CD4-positive, alpha-beta T cell treated with Interleukin-21 for 1 hour (primary cell): ENCODE results near the gene RUNX1.
"Not testable (repeated sequence)": the region's sequence is repeated elsewhere in the genome, so short reads cannot be mapped to it uniquely, and the experiment has no call there.

ENCODE experiments used
- DNase-seq: peaks from one replicate; pipeline ENCODE4 v3.0.0-alpha.2; 2020

RUNX1 gene

DNA sequence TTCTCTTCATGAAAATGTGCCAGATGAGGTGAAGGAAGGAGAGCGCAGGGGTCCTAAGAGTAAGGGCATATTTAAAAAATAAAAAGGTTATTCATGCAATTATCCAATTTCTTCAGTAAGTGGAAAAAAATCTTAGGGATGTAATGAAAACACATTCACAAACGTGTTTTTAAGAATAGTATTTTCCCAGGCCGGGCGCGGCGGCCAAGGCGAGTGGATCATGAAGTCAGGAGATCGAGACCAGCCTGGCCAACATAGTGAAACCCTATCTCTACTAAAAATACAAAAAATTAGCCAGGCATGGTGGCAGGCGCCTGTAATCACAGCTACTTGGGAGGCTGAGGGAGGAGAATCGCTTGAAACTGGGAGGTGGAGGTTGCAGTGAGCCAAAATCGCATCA lies 82.2 kb downstream of the RUNX1 start:
- not testable (repeated sequence) for DNase-seq

DNA sequence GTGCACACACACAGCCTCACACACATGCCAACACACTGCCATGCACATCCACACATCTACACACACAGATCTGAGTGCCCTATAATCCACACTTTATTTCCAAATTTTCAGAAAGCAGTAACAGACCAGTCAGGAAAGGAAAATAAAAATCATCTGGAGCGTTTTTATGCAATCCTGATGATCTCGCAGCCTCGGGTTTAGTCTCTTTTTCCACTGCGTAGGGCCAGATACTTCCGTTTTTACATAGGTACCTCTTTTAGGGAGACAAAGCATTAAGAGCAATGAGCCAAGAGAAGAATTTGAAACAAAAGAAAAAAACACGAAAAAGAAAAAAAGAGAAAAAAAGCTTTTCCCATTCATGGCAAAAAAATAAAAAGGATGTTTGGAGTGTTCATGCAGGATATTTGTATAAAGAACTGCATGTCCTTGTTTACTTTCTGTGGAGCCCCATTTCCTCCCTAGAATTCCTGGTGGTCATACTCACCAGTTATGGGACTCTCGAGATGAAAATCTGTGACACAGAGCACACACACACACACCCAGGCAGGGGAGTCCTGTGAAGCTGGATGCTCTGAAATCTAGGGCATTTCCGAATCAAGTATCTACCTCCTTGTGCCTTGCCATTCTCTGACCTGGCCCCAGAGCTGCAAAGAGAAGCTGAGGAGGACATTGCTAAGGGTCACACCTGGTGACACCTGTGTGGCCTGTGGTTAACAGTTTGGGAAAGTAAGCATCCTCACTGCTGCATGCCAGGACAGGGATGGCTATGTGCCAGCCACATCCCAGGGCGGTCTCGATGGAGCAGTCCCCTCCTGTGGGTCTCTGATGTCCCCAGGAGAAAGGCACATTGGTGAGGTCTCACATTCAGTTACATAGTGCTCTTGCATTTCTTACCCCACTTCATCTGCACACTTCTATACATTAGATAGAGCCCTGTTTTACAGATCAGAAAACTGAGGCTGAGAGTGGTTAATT lies 83.6 kb downstream of the RUNX1 start:
- no peak for DNase-seq

DNA sequence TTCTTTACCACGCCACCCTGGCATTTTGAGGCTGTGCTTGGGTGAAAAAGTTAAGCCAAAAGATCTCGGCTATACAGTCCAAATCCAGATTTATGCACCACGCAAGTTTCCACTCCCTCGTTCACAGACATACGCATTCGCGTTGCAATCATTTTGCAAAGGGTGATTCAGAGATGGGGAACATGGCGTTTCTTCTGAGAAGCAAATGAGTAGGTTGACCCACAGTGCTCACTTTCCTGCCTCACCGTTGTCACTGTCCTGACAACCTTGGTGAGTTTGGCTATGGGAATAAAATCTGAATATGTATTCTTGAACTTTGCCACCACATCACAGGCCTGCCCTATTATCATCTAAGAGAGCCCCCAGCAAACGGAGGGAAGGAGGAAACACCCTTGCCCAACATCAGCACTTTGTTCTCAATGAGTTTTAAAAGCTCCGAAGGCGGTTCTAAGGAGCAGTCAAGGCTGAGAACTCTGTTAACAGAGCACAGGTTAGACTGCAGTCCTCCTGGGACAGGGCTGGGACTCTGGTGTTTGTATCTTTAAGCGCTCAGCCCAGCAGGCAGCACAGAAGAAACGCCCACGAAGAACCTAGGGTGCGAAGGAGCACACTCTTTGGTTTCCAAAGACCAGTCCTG lies 86.4 kb downstream of the RUNX1 start:
- no peak for DNase-seq

DNA sequence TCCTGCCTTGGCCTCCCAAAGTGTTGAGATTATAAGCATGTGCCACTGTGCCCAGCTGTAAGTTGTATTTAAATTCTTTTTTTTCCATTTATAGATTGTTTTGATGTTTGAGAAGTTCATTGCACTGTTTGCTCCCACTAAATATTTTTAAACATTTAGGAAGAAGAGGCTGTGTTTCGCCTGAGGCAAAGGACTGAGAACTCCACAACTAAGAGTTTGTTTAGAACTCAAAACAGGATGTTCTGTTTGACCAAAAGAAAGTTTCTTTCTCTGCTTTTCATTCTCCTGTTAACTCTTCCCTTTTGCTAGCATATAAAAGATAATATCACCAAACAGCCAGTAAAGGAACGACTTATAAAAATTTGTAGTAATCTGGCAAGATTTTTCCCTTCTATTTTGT lies 87.0 kb downstream of the RUNX1 start:
- DNase-seq: no peak

DNA sequence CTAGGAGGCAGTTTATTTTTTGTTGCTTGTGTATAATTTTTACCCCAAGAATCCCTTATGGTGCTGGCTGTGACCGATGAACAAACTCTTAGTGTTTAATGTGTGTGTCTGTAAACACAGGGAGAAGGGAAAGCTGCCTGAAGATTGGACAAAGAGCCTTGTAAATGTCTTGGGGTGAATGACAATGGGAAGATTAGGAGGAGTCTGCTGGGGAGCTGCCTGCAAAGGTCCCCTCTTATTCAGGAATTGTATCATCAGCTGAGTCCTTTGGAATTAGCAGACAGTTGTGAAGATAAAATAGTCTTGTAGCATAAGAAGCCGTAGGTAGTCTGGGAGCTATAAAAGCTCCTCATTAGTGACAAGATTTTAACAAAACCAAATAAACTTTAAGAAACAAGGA lies 88.4 kb downstream of the RUNX1 start:
- DNase-seq: no peak

DNA sequence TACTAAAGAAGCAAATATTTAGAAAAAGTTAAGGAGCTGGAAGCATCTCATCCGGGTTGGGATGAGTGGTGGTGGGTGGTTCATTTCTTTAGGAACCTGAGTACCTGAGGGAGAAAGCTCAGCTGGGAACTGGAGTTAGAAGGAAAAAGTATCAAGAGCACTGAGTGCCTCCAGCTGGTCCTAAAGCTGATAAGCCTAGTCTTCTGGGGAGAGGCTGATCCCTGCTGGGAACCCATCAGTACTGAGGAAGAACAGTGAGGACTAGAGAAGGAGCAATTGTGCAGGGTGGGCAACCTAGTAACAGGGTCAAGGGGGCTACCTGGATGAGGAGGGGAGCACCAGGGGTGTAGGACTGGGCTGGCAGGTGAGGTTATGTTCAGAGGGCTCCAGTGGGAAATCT lies 89.5 kb downstream of the RUNX1 start:
- no peak for DNase-seq

DNA sequence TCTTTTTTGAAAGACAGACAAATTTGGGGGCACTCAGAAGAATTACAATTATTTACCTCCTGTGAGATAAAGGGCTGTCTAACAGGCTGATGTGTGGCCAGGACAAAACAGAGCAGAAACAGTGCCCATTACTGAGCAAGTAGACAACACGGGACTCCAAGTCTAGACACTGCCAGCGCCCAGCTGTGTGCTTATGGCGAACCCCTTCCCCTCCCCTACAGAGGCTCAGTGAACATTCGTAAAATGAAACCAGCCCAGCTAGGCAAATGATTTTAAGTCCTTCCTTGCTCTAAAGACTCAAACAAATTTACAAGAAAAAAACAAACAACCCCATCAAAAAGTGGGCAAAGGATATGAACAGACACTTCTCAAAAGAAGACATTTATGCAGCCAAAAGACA lies 91.1 kb downstream of the RUNX1 start:
- no peak for DNase-seq

DNA sequence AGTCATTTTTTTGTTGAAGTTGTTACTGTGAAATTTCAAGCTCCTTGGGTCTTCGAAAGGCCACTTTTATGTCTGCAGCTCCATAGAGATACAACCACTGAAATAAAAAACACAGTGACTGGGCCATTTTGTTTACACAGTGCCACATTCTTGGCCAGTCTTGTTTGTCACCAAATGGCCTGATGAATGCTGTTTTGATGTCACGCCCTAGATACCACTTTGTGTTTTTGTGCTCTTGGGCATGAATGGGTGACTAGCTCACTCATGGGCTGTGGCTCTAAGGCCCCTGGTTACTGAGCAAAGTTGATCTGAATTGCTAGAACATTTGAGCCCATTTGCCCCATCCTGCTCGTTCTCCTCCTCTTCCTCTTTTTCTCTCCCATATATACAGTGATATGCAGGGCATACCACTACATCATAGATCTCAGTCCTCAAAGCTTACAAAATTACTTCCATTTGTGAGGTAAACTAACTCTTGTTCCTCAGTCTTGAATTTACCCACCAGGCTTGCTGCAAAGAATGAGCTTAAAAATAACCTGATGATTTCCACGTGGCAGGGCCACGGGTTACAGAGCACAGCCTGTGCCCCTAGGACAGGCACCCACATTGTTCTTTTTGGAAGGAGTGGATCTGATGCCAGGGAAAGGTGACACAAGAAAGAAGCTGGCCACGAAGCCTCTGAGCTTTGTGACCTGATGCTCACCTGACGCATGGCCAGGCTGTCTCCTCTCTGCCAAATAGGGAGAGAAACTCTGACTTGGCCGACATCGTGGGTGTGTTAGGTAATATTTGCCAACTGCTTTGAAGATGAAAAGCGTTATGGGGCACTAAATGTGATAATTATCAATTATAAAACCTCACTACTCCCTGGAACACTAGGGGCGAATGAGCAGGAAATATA lies 92.4 kb downstream of the RUNX1 start:
- DNase-seq: no peak

DNA sequence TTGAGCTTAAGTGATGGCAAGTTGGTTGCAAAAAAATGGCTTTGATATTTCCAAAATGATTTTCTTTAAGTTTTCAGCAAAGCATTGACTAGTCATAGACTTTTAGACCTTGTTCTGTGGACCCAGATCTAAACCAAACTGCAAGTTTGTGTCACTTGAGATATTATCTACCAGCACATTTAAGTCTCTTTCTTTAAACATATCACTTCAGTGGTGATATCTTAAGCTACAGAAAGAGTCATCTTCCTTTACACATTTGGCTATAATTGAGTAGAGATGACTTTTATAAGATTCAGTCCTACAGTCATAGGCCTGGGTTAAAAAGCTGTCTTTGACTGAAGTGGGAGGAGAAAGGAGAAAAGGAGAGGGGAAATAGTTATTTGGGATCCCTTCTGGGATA lies 95.2 kb downstream of the RUNX1 start:
- DNase-seq: no peak

DNA sequence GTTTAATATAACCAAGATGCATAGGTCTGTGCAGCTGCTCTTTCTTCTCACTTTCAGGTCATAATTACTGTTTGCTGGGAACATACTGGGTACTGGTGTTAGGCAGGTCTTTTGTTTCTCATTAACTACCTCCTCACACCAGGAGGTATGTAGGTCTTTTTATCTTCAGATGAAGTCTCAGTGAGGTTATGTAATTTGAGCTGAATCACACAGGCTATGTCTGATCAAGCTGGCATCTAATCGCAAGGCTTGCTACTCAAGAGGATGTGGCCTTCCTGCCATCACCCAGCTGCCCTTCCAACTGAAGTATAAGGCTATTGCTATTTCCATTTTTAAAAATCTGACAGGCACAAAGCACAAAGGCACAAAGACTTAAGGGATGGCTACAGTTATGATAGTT lies 96.4 kb downstream of the RUNX1 start:
- DNase-seq: no peak

DNA sequence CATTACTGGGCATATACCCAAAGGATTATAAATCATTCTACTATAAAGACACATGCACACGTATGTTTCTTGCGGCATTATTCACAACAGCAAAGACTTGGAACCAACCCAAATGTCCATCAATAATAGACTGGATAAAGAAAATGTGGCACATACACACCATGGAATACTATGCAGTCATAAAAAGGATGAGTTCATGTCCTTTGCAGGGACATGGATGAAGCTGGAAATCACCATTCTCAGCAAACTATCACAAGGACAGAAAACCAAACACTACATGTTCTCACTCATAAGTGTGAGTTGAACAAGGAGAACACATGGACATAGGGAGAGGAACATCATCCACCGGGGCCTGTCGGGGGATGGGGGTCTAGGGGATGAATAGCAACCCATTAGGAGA lies 97.2 kb downstream of the RUNX1 start:
- DNase-seq: not testable (repeated sequence)

DNA sequence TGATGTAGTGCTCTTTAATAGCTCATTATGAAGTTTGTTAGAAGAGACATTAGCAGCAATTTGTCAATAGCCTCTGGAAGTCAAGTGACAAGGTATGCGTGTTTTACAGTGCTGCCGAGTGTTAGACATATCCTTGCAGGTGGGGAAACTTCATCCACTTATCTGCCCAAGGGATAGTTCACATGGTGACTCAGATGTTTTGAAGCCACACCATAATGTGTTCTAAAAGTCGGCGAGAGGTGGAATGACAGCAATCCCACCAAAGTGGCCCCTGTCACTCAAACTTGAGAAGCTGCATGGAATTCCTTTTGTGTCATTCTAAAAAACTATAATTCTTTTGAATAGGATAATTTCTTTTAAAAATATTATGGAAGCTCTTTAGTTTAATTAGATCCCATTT lies 98.1 kb downstream of the RUNX1 start:
- no peak for DNase-seq

DNA sequence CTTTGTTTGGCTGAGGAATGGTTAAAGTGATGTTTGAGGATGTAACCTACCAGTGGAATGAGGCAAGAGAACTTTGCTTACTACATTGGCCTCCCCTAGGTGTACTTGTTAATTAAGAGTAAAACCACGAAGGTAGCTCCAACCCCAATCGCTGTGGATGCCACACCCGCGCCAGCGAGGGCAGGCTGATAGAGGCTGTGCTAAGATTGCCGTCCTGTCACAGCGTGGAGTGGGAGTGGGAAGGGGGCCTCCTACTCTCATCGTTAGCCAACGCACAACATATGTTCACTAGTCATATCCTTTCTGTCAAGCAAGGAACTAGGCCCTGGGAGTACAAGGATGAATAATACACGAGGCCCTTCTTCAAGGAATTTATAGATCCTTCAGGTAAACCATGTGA lies 99.6 kb downstream of the RUNX1 start:
- no peak for DNase-seq

DNA sequence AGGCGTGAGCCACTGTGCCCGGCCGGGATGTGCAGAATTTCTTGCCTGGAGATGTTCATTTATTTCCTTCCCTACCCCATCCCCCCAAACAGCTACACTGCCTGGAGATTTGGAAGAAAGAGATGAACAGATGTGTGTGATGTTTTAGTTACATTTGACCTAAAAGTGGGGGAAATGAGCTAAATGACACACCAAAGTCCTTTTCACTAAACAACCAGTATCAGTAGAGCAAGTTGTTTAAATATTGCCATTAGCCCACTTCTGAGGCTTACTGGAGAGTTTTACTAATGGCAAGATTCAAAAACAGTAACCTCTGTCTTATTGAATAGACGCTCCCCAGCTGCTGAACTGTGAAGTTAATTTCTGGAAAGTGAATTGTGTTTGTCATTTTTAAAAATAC lies 100.1 kb downstream of the RUNX1 start:
- DNase-seq: no peak

DNA sequence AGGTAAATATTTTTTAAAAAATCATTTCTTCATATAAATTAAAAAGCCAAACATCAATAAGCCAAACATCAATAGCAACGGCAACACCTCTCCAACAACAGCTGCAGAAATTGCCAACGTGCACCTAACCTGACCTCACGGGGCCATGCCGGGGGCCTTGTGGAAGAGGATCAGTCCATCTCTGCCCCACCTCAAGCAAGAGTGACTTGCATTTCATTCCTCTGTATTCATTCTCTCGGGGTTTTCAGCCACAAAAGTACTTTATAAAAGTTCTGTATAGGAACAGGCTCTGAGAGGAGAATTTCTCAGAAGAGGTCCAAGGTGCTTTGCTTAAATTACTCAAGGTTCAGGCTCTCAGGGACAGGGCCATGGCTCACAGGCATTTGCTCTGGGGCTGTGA lies 100.9 kb downstream of the RUNX1 start:
- no peak for DNase-seq

DNA sequence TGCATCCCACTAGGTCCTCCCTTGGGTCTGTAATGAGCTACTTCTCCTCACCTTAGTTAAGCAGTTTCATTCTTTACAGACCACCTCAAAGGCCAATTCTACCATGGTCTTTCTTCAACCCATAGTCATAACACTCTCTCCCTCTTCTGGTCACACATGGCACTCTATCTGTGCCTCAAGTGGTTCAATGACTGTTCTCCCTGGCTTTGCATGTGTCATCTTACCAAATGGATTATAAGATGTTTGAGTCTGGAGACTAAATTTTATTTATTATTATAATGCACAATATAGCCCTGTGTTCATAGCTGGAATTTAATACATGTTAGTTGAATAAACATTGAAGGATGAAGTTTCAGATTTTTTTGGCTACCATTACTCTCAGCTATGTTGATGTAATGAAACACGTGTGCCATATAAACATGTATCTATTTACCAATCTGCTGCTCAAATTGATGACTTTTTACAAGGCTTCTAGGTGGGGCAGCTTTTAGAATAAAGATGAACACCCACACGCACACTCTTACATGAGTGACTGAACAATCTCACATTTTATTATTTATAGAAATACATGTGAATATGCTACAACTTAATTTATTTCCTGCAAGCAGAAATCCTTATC lies 102.1 kb downstream of the RUNX1 start:
- DNase-seq: no peak

DNA sequence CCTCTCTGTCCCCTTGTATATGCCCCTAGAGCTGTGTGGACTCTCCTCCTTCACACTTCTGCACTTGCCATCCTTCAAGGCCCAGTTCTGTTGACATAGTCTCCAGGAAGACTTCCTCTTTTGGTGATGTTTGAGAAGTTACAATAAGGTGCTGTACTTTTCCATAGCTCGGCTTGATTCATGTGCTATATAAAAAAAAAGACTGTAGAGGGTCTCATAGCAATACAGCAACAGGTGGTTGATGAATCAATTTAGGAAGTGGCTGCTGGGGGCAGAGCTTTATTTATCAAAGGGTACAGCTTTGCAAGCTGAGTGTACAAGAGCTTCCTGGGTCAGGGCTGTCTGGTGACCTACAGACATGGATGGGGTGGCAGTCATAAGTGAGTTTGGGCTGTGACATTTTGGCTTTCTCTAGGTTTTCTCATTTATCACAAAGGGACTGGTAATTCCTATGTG lies 102.7 kb downstream of the RUNX1 start:
- no peak for DNase-seq

DNA sequence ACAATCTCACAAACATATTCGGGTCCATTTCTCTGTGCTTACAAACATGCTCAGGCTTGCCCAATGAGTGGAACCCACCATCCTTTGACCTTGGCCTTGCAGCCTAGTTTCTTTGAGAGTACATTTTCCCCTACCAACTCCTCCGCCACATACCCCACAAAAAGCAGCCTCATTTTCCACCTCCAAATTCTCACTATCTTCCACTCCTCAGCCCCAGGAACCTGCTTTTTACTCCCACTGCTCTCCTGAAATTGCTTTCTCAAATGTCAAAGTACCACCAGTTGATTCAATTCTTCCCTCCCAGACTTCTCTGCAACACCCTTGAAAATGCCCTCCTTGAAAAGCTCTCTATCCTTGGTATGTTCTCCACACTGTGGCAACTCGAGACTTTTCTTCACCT lies 103.8 kb downstream of the RUNX1 start:
- DNase-seq: no peak

DNA sequence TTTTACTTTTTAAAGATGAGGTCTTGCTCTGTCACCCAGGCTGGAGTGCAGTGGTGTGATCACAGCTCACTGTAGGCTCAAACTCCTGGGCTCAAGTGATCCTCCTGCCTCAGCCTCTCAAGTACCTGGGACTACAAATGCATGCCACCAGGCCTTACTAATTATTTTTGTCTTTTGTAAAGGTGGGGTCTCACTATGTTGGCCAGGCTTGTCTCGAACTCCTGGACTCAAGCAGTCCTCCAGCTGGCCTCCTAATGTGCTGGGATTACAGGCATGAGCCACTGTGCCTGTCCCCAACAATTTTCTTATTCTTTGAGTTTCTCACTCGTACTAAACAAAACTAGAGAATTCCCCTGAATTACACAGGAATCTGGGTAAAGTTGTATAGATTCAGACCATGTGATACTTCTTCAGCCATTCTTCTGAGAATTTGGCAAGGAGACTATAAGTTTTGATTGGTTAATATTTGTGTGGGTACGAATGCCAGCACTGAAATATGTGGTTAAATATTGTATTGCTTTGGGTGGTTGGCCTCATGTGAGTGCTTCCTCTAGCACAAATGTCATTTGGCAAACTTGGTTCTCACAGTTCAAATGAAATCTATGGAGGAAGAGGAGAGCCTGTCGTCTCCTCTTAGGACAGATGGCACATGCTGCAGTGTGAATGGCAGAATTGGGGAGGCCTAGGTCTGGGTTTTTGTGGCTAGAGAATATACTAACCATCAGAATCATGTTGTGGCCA lies 104.9 kb downstream of the RUNX1 start:
- no peak for DNase-seq

DNA sequence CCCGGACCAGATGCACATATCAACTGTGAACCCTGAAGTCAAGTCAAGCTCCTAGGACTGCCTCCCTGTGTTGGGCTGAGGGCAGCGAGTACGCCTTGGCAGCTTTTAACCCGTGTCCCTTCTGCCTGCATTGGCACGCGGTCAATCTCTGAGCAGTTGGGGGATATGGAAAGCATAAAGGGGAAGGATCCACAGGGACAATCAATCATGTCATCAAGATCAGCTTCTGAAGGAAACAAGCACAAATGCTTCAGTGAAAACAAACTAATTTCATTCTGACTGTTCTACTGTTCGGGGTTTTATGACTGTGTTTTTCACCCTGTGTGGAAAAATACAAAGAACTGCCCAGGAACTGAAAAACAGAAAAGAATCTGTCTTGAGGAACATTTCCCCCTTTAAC lies 106.2 kb downstream of the RUNX1 start:
- DNase-seq: no peak

DNA sequence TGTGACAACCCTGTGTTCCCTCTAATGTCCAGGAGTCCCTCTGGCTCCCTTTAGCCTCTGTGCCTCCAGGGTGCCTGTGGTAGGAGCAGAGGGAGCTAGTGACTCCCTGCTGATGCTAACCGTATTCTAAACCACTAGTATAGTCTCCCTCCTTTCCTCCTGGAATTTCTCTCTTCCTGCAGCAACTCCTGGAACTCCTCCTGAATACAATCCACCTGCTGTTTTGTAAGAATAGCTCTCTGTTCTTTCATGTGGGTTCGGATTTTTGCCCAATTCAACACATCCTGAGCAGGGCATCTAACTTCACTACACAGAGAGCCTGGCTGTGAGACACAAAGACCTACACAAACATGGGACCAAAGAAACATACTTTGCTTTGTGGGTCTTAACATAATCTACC lies 107.9 kb downstream of the RUNX1 start:
- DNase-seq: no peak

DNA sequence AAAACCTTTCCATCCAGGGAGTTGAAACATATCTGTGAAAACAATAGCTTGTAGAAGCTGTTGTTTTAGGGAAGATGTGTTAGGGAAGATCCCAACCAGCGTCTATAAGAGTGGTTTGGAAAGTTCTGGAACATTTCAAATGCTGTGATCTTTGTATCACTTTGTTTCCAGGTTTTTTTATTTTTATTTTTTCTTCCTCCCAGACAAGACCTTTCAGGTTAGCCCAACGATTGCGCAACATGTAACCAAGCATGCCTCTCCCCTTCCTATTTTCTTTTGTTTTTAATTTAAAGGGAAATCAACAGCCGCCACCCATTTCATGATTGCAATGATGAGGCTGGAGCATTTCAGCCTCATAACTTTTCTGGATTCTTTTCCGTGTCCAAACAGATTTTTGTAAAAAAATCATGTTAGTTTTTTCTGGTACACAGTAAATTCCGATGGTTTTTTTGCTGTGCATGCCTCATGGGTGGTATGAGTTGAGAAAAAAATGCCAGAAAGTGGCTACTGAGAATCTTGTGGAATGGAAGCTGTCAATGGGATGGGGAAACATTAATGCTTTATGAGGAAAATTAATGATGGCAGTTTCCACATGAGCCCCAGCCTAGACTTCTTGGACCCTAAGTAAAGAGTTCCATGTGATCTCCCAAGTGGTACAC lies 109.3 kb downstream of the RUNX1 start:
- DNase-seq: no peak
